T47D (cell line): ENCODE data around the gene NTMT1.

ENCODE experiments used
- DNase-seq, 2 experiments: peaks; one replicate each; pipeline versions ENCODE4 v3.0.0 to v3.0.0-alpha.2; 2011 to 2012; ENCODE audit warnings: low read depth in 1 of 2, low spot score in 1 of 2
- JUND ChIP-seq: IDR thresholded peaks from 2 replicates; pipeline ENCODE4 v1.6.1; 2012; ENCODE audit warnings: low read depth
- in situ Hi-C: cut with HindIII; loops from 2 replicates; pipeline ENCODE4 v1.10.0; 2016; ENCODE audit warnings: low sequenced_read_pairs, low pct_unique_long_range_greater_than_20kb

NTMT1 gene

DNA sequence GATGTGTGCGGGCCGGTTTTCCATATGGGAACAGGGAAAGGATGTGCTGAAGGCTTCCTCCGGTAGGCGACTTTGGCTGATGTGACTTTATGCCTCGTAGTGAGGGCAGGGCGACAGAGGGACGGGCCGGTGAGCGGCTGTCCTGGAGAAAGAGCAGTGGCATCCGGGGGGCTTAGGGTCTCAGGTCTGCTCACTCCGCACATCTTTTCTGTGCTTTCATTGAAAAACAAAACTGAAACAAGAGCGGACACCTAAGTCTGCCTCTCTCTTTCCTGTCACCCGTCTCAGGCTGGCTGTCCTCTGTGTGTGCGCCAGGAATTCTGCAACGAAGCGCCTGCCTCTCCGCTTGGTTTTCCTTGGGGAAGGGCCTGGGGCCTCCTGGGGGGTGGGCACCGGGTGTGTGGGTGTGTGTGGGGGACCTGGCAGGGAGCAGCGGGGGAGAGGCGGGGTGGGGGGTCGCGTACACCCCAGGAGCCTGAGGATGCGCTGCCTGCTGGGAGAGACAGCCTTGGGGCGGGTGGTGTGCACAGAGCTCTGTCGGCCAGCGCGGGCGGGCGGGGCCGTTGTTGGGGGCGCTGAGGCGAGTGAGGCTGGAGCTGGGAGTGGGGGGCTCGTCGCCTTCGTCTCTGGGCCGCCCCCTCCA lies 38.9 kb downstream of the NTMT1 start:
- DNase-seq, result no peak
- in situ Hi-C loops, result no loop called here
- no peak for TF ChIP-seq JUND

DNA sequence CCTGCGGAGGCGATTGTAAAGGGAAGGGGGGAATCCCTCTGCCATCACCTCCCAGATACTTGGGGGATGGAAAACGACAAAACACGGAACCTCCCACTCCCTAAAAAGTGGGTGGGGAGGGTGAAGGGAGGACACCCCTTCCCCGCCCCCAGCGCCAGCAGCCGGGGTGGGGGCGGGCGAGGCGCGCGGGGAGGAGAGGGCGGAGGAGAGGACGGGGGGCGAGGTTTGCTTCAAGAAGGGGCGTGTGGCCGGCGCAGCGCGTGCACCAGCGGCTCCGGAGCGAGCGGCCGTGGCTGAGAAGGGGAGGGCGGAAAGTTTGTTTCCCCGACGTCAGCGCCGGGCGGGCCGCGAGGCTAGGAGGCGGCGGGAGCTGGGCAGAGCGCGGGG lies 39.4 kb downstream of the NTMT1 start, which contains the start of gene PRRX2:
PRRX2 (plus strand) TSS at position 259 of the 387 bp plus-strand sequence. CDS start 221 bp downstream, outside the sequence.
- in situ Hi-C loops, result no loop called here
- peak; percentile 43 to 59 for DNase-seq
- no peak for TF ChIP-seq JUND

DNA sequence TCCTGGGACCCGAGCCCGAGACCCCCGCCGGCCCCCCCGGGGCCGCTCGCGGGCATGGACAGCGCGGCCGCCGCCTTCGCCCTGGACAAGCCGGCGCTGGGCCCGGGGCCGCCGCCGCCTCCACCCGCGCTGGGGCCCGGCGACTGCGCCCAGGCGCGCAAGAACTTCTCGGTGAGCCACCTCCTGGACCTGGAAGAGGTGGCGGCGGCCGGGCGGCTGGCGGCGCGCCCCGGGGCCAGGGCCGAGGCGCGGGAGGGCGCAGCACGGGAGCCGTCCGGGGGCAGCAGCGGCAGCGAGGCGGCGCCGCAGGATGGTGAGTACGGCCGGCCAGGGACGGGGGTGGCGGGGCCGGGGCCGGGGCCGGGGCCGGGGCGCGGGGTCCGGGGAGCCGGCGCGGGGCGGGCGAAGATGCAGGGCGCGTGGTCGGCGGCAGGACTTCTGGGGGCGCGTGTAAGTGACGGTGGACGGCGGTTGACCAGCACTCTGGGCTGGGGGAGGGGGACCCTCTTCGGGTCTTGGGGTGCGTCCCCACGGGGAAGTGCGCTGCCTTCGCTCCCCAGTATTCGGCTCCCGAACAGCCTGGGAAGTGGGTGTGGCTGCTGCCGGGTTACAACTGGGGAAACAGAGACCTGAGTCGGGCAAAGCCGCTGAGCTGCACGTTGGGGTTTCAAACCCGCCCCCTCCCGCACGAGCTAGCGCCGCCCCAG lies 40.0 kb downstream of the NTMT1 start:
- in situ Hi-C loops, result no loop called here
- no peak for TF ChIP-seq JUND

DNA sequence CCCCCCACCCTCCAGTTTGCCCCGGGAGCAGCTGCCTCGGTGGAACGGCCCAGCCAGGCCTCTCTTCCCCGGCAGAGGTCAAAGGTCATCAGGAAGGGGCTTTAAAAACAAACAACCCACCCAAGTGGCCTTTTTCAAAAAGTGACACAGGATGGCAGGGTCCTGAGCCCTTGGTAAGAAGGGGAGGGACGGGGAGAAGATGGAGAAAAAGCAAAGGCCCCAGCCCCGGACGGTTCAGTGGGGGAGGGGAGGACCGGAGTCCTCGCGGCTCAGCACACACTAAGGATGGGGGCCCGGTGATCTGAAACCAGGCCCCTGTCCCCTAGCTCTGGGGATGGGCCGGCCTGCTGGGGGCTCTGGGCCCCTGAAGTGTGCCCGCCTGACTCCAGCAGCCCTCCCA lies 40.6 kb downstream of the NTMT1 start:
- in situ Hi-C loops, result no loop called here
- no peak for DNase-seq
- TF ChIP-seq JUND, result no peak

More for the DNA sequence above, 40.0 kb downstream of the NTMT1 start:
- peak in 1 of 2 experiments; percentile 75 for DNase-seq

DNA sequence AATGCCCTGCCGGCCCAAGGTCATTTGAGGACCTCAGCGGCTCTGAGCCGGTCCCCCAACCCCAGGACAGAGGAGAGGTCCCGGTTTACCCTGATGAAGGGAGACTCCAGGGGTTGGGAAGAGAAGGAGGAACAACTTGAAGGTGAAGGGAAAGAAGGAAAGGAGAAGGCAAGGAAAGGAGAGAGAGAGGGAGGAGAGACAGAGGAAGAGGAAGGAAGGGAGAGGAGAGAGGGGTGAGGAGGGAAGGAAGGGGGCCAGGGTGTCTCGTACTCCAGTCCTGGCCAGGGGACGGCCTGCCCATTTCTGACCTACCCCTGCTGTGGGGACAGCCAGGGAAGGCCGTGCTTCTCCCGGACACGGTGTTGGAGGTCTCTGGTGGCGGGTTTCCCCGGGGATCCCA lies 41.4 kb downstream of the NTMT1 start:
- no peak for DNase-seq
- TF ChIP-seq JUND, result no peak
- in situ Hi-C loops, result no loop called here

DNA sequence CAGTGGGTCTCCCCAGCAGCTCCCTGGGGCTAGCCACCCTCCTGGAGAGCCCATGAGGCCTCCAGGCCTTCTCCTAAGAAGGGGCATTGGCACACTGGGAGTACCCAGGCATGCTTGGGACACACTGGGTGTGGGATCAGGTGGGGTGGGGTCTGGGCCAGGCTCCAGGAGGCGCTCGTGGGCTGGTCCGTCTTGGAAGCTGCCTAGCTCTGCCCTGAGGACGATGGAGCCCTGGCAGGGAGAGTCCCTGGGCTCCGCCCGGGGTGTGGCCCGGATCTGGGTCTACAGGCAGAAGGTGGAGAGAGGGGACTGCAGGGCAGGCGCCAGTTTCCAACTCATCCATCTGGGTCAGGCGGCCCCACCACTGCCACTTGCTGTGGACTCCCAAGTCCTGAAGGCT lies 41.9 kb downstream of the NTMT1 start:
- TF ChIP-seq JUND, result no peak
- no peak for DNase-seq
- in situ Hi-C loops, result no loop called here

DNA sequence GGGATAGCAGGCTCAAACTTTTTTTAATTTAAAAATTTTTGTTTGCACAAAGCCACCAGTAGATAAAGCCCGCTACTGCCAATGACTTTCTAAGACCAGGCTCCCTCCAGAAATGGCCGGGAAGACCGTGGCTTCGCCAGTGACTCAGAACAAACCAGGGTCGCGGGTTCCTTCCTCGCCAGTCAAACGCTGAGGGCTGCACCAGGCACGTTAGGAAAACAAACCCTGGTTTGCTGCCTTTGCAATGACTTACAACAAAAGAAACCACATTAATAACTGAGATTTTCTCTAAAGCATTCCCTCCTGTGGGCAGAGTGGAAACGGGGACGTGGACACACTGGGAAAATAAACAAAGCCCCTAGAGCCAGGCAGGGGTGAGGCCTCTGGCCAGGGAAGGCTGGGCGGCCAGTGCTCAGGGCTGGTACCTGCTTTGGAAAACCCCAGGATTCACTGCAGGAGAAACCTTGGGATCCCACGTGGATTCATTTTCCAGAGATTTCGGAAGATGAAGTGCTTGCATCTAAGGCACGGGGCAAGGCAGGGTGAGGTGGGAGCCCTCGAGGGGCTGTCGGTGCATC lies 43.3 kb downstream of the NTMT1 start:
- in situ Hi-C loops, result no loop called here

DNA sequence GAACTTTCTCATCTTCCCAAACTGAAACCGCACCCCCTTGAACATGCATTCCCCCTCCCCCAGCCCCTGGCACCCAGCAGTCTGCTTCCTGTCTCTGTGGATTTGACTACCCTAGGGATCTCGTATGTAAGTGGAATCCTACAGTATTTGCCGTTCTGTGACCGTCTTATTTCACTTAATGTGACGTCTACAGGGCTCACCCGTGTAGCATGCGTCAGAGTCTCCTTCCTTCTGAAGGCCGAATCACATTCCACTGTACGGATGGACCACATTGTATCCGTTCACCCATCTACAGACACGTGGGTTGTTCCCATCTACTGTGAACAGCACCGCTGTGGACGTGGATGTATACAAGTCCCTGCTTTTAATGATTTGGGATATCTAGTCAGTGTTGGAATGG lies 44.0 kb downstream of the NTMT1 start:
- TF ChIP-seq JUND, result no peak
- in situ Hi-C loops, result no loop called here
- no peak for DNase-seq

More for the DNA sequence above, 43.3 kb downstream of the NTMT1 start:
- DNase-seq, result no peak
- TF ChIP-seq JUND, result no peak

DNA sequence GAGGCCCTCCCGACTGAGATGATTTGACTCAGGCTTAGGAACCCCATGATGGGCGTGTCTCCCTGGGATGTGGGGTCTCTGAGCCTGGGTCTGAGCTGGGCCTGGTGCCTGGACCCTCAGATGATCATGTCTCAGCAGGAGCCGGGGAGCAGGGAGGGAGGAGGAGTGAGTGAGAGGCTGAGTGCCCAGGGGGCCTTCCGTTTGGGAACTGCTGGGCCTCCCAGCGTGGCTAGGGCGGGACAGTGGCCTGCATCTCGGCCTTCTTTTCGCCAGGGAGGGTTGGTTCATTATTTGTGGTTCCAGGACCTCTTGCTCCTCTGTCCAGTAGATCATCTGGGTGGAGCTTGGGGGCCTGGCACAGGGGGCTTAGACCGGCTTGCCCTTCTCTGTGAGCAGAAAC lies 45.1 kb downstream of the NTMT1 start:
- DNase-seq, result no peak
- in situ Hi-C loops, result no loop called here
- TF ChIP-seq JUND, result no peak

DNA sequence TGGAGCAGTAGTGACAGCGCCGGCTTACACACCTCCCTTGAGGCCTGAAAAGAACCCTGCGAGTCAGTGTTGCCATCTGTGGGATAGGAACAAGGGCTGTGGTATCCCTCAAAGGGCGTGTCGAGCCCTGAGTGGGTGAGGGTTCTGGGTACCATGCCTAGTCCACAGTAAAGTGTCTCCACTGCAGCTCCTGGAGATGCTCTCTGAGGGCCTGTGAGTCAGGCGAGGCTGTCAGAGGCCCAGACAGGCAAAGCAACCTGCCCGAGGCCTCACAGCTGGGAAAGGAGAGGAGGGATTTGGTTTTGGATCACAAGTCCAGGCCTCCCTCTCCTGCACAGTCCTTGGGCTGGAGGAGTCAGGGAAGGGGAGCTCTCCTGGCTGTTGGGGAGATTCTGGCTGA lies 45.6 kb downstream of the NTMT1 start:
- TF ChIP-seq JUND, result no peak
- in situ Hi-C loops, result no loop called here

DNA sequence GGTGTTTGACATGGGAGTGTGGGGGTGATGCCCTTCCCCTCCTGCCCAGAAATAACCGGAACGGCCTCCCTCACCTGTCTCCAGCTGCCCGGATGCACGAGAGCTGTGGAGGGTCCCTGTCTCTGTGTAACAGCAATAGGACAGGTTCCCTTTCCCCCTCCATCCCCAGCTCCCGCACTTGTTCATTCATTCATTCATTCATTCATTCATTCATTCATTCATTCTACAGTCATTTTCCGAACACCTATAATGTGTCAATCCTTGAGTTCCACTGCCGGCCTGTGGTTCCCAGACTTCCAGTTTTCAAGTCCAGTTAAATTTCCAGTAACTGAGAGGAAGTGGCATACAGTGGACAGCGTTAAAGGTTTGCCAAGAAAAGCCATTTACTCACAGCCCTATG lies 46.7 kb downstream of the NTMT1 start:
- DNase-seq, result no peak
- TF ChIP-seq JUND, result no peak
- in situ Hi-C loops, result no loop called here

More for the DNA sequence above, 45.6 kb downstream of the NTMT1 start:
- DNase-seq, result no peak

DNA sequence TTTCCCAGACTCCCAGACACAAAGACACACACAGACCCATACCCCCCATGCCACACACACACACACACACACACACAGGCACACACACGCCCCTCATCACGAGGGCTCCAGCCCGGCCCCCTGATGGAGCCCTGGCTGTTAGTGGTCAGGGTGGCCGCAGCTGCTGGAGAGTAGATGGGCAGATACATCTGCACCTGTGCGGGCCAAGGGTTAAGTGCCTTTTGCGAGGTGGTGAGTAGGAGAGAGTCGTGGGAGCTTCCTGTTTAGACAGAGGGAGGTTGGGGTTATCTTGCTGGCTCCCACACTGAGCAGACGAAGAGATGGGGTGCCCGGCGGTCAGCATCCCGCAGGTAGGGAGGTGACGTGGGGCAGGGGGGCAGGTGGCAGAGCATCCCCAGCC lies 47.6 kb downstream of the NTMT1 start:
- DNase-seq, result no peak
- in situ Hi-C loops, result no loop called here
- no peak for TF ChIP-seq JUND

DNA sequence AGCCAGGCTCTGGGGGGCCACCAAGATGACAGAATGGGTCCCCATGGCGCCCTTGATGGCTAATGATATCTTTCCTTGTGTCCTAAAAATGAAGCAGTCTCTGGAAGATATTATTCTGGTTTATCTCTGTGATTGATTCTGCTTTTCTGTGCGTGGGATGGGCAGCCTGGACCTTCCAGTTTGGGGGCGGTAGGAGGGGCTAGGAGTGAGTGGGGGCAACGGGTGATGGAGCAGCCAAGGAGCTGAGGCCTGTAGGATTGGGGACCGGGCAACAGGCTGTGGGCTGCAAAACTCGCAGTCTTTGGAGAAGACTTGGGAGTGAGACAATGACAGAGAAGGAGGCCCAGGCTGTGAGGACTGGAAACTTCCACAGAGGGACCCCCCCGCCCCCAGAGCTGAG lies 48.3 kb downstream of the NTMT1 start:
- TF ChIP-seq JUND, result no peak
- no peak for DNase-seq
- in situ Hi-C loops, result no loop called here
